HEK293 (cell line): ENCODE results near the gene NEXN.
A peak's percentile ranks its signal among the peaks of the same experiment; 100 is the strongest.
"Not testable (repeated sequence)": the region's sequence is repeated elsewhere in the genome, so short reads cannot be mapped to it uniquely, and the experiment has no call there.

Experiments
- CTCF ChIA-PET: fragments of 350-600 bp; formaldehyde crosslinking; extraction: SDS; loops from one replicate; lab custom pipeline; 2021; ENCODE audit warnings: antibody characterized with exemption; lab: Yijun Ruan, JAX
- POLR2A ChIA-PET: fragments of 300-600 bp; formaldehyde crosslinking; extraction: SDS; loops from one replicate; lab custom pipeline; 2020; ENCODE audit warnings: antibody characterized with exemption, inconsistent platforms; lab: Yijun Ruan, JAX
- H3K27ac ChIP-seq: fragments of 200-500 bp; sonication (Bioruptor generic); 2 replicates; pipeline ENCODE4 v1.5.1; 2014; ENCODE audit warnings: low read depth, low read length, control low read depth, inconsistent platforms; ENCODE audit errors: extremely low read depth
- H3K36me3 ChIP-seq, 2 experiments: fragments of 200-500 bp in 1 of 2; sonication (Bioruptor generic) in 1 of 2; 1 replicate in 1 of 2; 2 replicates in 1 of 2; pipeline ENCODE4 v1.5.1; 2014 to 2017; ENCODE audit warnings: inconsistent platforms in 2 of 2, low read length in 2 of 2; ENCODE audit not compliant: control insufficient read depth in 2 of 2, insufficient read depth in 1 of 2
- H3K4me1 ChIP-seq: fragments of 200-500 bp; sonication (Bioruptor generic); 2 replicates; pipeline ENCODE4 v1.5.1; 2014; ENCODE audit warnings: mild to moderate bottlenecking, low read length, inconsistent platforms; ENCODE audit not compliant: control insufficient read depth, insufficient read depth
- H3K4me3 ChIP-seq: 2 replicates; pipeline ENCODE4 v1.5.1; 2011; ENCODE audit warnings: low read depth, mild to moderate bottlenecking, control low read depth, low read length, moderate library complexity
- H3K9me3 ChIP-seq: fragments of 200-500 bp; sonication (Bioruptor generic); 2 replicates; pipeline ENCODE4 v1.5.1; 2014; ENCODE audit warnings: low read depth, low read length, inconsistent platforms; ENCODE audit not compliant: control insufficient read depth, insufficient read depth
- HOXC10 ChIP-seq: sonication (generic); formaldehyde crosslinking; IDR thresholded peaks from 2 replicates; pipeline ENCODE4 v1.8.1; 2023; ENCODE audit warnings: mild to moderate bottlenecking, missing genetic modification reagents
- MYNN ChIP-seq: fragments of 450-650 bp; formaldehyde crosslinking; IDR thresholded peaks from 2 replicates; pipeline ENCODE4 v1.5.1; 2016; ENCODE audit warnings: missing biosample characterization, missing genetic modification characterization, borderline replicate concordance
- PRDM1 ChIP-seq: fragments of 450-650 bp; formaldehyde crosslinking; IDR thresholded peaks from 2 replicates; pipeline ENCODE4; 2016; ENCODE audit warnings: missing biosample characterization, missing genetic modification characterization
- ZBTB10 ChIP-seq: fragments of 450-650 bp; formaldehyde crosslinking; IDR thresholded peaks from 2 replicates; pipeline ENCODE4 v1.5.1; 2016; ENCODE audit warnings: missing biosample characterization, missing genetic modification characterization
- ZBTB20 ChIP-seq: fragments of 450-650 bp; formaldehyde crosslinking; IDR thresholded peaks from 2 replicates; pipeline ENCODE4 v1.5.1; 2016; ENCODE audit warnings: missing biosample characterization, missing genetic modification characterization
- ZBTB44 ChIP-seq: fragments of 450-650 bp; IDR thresholded peaks from 2 replicates; pipeline ENCODE4 v1.5.1; 2018; ENCODE audit warnings: missing biosample characterization, mild to moderate bottlenecking, missing genetic modification characterization
- ZNF121 ChIP-seq: fragments of 450-650 bp; formaldehyde crosslinking; IDR thresholded peaks from 2 replicates; pipeline ENCODE4 v1.5.1; 2016; ENCODE audit warnings: missing biosample characterization, missing genetic modification characterization
- ZNF132 ChIP-seq: fragments of 450-650 bp; formaldehyde crosslinking; IDR thresholded peaks from 2 replicates; pipeline ENCODE4 v1.5.1; 2017; ENCODE audit warnings: missing biosample characterization, missing genetic modification characterization, borderline replicate concordance
- ZNF175 ChIP-seq: fragments of 450-650 bp; formaldehyde crosslinking; IDR thresholded peaks from 2 replicates; pipeline ENCODE4 v1.5.1; 2016; ENCODE audit warnings: missing biosample characterization, missing genetic modification characterization
- ZNF280D ChIP-seq: fragments of 450-650 bp; formaldehyde crosslinking; IDR thresholded peaks from 2 replicates; pipeline ENCODE4 v1.5.1; 2016; ENCODE audit warnings: missing biosample characterization, missing genetic modification characterization
- ZNF335 ChIP-seq: fragments of 450-650 bp; formaldehyde crosslinking; conservative IDR thresholded peaks from 2 replicates; pipeline ENCODE4 v1.5.1; 2016; ENCODE audit warnings: missing biosample characterization, missing genetic modification characterization
- ZNF404 ChIP-seq: fragments of 450-650 bp; formaldehyde crosslinking; IDR thresholded peaks from 2 replicates; pipeline ENCODE4 v1.5.1; 2017; ENCODE audit warnings: missing biosample characterization, missing genetic modification characterization
- ZNF423 ChIP-seq: fragments of 450-650 bp; formaldehyde crosslinking; IDR thresholded peaks from 2 replicates; pipeline ENCODE4 v1.5.1; 2016; ENCODE audit warnings: missing biosample characterization, missing genetic modification characterization
- ZNF558 ChIP-seq: fragments of 450-650 bp; formaldehyde crosslinking; IDR thresholded peaks from 2 replicates; pipeline ENCODE4 v1.5.1; 2016; ENCODE audit warnings: missing biosample characterization, missing genetic modification characterization
- ZNF629 ChIP-seq: fragments of 450-650 bp; formaldehyde crosslinking; IDR thresholded peaks from 2 replicates; pipeline ENCODE4 v1.5.1; 2017; ENCODE audit warnings: missing biosample characterization, missing genetic modification characterization
- ZNF639 ChIP-seq: fragments of 450-650 bp; formaldehyde crosslinking; IDR thresholded peaks from 2 replicates; pipeline ENCODE4 v1.5.1; 2016; ENCODE audit warnings: missing biosample characterization, missing genetic modification characterization
- ZSCAN30 ChIP-seq: fragments of 450-650 bp; IDR thresholded peaks from 2 replicates; pipeline ENCODE4 v1.5.1; 2018; ENCODE audit warnings: missing biosample characterization, mild to moderate bottlenecking, missing genetic modification characterization, moderate library complexity

NEXN gene

GRCh38 chr1:77905603-77906002, 17.2 kb downstream of the NEXN start (continued):
- no peak for TF ChIP-seq ZNF280D (tag by site-specific recombination)

- POLR2A ChIA-PET, result no interaction called here
- TF ChIP-seq ZNF121 (tag by site-specific recombination) (no peak), PRDM1 (tag by site-specific recombination) (peak; percentile 23; the same call in 1 of the 2 replicates), ZNF423 (no peak)
- Histone ChIP-seq H3K27ac (no peak overlapping the region), H3K9me3 (no peaks in the 10 kb centered on the region), H3K4me1 (no peaks in the 10 kb centered on the region), H3K36me3 (no peaks in the 10 kb centered on the region), H3K4me3 (no peak overlapping the region)
- CTCF ChIA-PET, result interaction anchor here (0.6 to 1.3 kb wide), 3 partner anchors 11 to 209 kb away, joined by 3 to 4 read pairs (median 4); no protein-coding TSS in a partner anchor
Measured at GRCh38 chr1:77906019-77906545, 17.7 kb downstream of the NEXN start.

GRCh38 chr1:77906624-77907023, 18.2 kb downstream of the NEXN start:
- TF ChIP-seq ZNF121 (tag by site-specific recombination), result peak; percentile 93
- TF ChIP-seq ZBTB20, result no peak
- H3K4me1 ChIP-seq, result no peaks in the 10 kb centered on the region
- H3K9me3 ChIP-seq, result no peaks in the 10 kb centered on the region
- no peaks in the 10 kb centered on the region for H3K36me3 ChIP-seq
- ChIA-PET POLR2A (no interaction called here), CTCF (no interaction called here)
- H3K27ac ChIP-seq, result no peak overlapping the region
- H3K4me3 ChIP-seq, result no peak overlapping the region

GRCh38 chr1:77910116-77910515, 21.7 kb downstream of the NEXN start:
- Histone ChIP-seq H3K4me3 (no peak overlapping the region), H3K36me3 (no peaks in the 10 kb centered on the region), H3K9me3 (no peaks in the 10 kb centered on the region), H3K27ac (no peak overlapping the region)
- CTCF ChIA-PET, result interaction anchor here (0.6 kb wide), 2 partner anchors 33 to 1843 kb away, joined by 3 to 5 read pairs; no protein-coding TSS in a partner anchor
- TF ChIP-seq ZNF175 (tag by site-specific recombination), result no peak
- no peak for TF ChIP-seq ZNF639 (tag by site-specific recombination)
- no peak for TF ChIP-seq ZNF558 (tag by site-specific recombination)
- TF ChIP-seq ZBTB10, result no peak
- TF ChIP-seq MYNN (tag by site-specific recombination), result no peak
- no peak for TF ChIP-seq ZNF132 (tag by site-specific recombination)
- TF ChIP-seq ZNF404 (tag by site-specific recombination), result no peak
- TF ChIP-seq ZNF629, result no peak
- no peak for TF ChIP-seq ZSCAN30 (tag by site-specific recombination)
- no peak for TF ChIP-seq HOXC10 (CRISPR knock-in tag)
- no peak for TF ChIP-seq ZBTB44 (tag by site-specific recombination)
- no peak for TF ChIP-seq ZNF335
- TF ChIP-seq, all 188 proteins: peak for 0
- no peaks in the 10 kb centered on the region for H3K4me1 ChIP-seq
- POLR2A ChIA-PET, result no interaction called here

- H3K36me3 ChIP-seq, result peaks cover 5 to 14% of the 10 kb centered on the region in 2 experiments
- CTCF ChIA-PET, H3K4me3 ChIP-seq, H3K9me3 ChIP-seq, H3K4me1 ChIP-seq, H3K27ac ChIP-seq, POLR2A ChIA-PET: not testable (repeated sequence)
Measured at GRCh38 chr1:77918918-77919317, 30.5 kb downstream of the NEXN start.
